HL-60 (cell line): ENCODE results near the gene SEC23B.
"Not testable (repeated sequence)": the region's sequence is repeated elsewhere in the genome, so short reads cannot be mapped to it uniquely, and the experiment has no call there.

Source experiments
- DNase-seq, 2 experiments: peaks; one replicate each; pipeline ENCODE4 v3.0.0-alpha.2; 2010 to 2020; ENCODE audit warnings: low read depth in 1 of 2, low spot score in 1 of 2
- H3K27ac ChIP-seq: fragments of 250-450 bp; sonication (Bioruptor Pico); replicated peaks from 2 replicates; pipeline ENCODE4 v1.5.1; 2020; ENCODE audit warnings: mild to moderate bottlenecking, moderate library complexity
- H3K27me3 ChIP-seq: fragments of 250-450 bp; sonication (Bioruptor Pico); 2 replicates; pipeline ENCODE4 v1.5.1; 2021; ENCODE audit warnings: mild to moderate bottlenecking, moderate library complexity; ENCODE audit not compliant: insufficient read depth, poor library complexity, severe bottlenecking
- H3K4me3 ChIP-seq: replicated peaks from 2 replicates; pipeline ENCODE4 v1.5.1; 2011; ENCODE audit warnings: mild to moderate bottlenecking, control low read depth, low read length; ENCODE audit not compliant: insufficient read depth
- GABPA ChIP-seq: IDR thresholded peaks from 2 replicates; pipeline ENCODE4 v1.6.1; 2012; ENCODE audit warnings: low read depth
- POLR2AphosphoS5 ChIP-seq: IDR thresholded peaks from 2 replicates; pipeline ENCODE4 v1.6.1; 2012; ENCODE audit warnings: low read depth
- SPI1 ChIP-seq: IDR thresholded peaks from 2 replicates; pipeline ENCODE4 v1.6.1; 2012; ENCODE audit warnings: low read depth, mild to moderate bottlenecking, borderline replicate concordance
- TF ChIP-seq, protein P1 (sequence below): IDR thresholded peaks from 2 replicates; pipeline ENCODE4 v1.6.1; 2012; ENCODE audit warnings: low read depth; ENCODE audit not compliant: insufficient replicate concordance
- TF ChIP-seq, protein P2 (sequence below): IDR thresholded peaks from one replicate; pipeline ENCODE4 v1.5.1; 2011; ENCODE audit warnings: low read length, control low read depth, inconsistent platforms; ENCODE audit not compliant: insufficient read depth

The SEC23B gene

DNA sequence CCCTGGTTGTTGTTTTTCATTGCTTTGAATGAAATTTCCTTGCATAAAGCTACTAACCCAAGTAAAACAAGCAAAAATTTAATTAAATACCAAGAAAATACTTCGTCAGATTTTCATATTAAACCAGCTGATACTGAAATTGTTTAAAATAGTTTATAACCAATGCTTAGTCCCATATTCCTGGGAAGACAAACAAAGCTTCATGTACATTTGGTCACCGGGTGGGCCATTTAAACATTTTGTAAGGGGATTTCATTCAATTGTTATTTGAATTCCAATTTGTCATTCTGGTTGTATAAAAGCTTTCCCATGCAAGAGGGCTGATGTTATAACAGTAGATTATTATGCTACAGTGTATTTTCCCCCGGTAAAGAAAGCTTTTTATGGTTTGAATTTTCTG lies 10.1 kb upstream of the SEC23B start:
- Histone ChIP-seq H3K27ac (no peak overlapping the region), H3K4me3 (no peak overlapping the region), H3K27me3 (no peaks in the 10 kb centered on the region)
- TF ChIP-seq GABPA: no peak
- TF ChIP-seq, protein P1, sequence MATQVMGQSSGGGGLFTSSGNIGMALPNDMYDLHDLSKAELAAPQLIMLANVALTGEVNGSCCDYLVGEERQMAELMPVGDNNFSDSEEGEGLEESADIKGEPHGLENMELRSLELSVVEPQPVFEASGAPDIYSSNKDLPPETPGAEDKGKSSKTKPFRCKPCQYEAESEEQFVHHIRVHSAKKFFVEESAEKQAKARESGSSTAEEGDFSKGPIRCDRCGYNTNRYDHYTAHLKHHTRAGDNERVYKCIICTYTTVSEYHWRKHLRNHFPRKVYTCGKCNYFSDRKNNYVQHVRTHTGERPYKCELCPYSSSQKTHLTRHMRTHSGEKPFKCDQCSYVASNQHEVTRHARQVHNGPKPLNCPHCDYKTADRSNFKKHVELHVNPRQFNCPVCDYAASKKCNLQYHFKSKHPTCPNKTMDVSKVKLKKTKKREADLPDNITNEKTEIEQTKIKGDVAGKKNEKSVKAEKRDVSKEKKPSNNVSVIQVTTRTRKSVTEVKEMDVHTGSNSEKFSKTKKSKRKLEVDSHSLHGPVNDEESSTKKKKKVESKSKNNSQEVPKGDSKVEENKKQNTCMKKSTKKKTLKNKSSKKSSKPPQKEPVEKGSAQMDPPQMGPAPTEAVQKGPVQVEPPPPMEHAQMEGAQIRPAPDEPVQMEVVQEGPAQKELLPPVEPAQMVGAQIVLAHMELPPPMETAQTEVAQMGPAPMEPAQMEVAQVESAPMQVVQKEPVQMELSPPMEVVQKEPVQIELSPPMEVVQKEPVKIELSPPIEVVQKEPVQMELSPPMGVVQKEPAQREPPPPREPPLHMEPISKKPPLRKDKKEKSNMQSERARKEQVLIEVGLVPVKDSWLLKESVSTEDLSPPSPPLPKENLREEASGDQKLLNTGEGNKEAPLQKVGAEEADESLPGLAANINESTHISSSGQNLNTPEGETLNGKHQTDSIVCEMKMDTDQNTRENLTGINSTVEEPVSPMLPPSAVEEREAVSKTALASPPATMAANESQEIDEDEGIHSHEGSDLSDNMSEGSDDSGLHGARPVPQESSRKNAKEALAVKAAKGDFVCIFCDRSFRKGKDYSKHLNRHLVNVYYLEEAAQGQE: no peak
- no peak for TF ChIP-seq POLR2AphosphoS5
- TF ChIP-seq, protein P2, sequence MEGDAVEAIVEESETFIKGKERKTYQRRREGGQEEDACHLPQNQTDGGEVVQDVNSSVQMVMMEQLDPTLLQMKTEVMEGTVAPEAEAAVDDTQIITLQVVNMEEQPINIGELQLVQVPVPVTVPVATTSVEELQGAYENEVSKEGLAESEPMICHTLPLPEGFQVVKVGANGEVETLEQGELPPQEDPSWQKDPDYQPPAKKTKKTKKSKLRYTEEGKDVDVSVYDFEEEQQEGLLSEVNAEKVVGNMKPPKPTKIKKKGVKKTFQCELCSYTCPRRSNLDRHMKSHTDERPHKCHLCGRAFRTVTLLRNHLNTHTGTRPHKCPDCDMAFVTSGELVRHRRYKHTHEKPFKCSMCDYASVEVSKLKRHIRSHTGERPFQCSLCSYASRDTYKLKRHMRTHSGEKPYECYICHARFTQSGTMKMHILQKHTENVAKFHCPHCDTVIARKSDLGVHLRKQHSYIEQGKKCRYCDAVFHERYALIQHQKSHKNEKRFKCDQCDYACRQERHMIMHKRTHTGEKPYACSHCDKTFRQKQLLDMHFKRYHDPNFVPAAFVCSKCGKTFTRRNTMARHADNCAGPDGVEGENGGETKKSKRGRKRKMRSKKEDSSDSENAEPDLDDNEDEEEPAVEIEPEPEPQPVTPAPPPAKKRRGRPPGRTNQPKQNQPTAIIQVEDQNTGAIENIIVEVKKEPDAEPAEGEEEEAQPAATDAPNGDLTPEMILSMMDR: no peak
- no peak for TF ChIP-seq SPI1
- DNase-seq: no peak

DNA sequence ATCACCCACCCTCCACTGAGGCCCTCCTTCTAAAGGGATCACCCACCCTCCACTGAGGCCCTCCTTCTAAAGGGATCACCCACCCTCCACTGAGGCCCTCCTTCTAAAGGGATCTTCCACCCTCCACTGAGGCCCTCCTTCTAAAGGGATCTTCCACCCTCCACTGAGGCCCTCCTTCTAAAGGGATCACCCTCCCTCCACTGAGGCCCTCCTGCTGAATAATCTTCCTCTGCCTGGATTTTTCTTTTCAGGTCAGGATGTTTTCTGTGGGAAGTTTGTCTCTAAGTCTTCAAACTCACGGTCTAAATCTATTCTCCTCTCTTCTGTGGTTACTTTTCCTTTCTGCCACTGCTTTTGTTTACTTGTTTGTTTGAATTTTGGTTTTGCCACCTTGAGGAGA lies 6.1 kb upstream of the SEC23B start:
- H3K27me3 ChIP-seq, DNase-seq, H3K27ac ChIP-seq: not testable (repeated sequence)

DNA sequence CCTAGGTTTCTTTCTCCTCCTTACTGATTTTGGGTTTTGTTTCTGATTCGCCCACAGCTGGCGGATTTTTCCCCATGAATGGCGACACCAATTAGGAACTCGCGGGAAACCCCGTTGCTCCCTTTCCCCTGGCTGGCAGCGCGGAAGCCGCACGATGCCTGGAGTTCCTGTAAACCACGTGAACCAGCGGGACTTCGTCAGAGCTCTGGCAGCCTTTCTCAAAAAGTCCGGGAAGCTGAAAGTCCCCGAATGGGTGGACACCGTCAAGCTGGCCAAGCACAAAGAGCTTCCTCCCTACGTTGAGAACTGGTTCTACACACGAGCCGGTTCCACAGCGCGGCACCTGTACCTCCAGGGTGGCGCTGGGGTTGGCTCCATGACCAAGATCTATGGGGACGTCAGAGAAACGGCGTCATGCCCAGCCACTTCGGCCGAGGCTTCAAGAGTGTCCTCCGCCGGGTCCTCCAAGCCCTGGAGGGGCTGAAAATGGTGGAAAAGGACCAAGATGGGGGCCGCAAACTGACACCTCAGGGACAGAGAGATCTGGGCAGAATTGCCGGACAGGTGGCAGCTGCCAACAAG lies 3.2 kb upstream of the SEC23B start:
- DNase-seq: no peak
- H3K27me3 ChIP-seq: no peaks in the 10 kb centered on the region
- H3K27ac ChIP-seq: no peak overlapping the region
- TF ChIP-seq POLR2AphosphoS5 (no peak), SPI1 (no peak), GABPA (no peak)
- TF ChIP-seq, protein P2: no peak
- TF ChIP-seq, protein P1: no peak
- no peak overlapping the region for H3K4me3 ChIP-seq

More for the DNA sequence above, 6.1 kb upstream of the SEC23B start:
- not testable (repeated sequence) for H3K4me3 ChIP-seq

DNA sequence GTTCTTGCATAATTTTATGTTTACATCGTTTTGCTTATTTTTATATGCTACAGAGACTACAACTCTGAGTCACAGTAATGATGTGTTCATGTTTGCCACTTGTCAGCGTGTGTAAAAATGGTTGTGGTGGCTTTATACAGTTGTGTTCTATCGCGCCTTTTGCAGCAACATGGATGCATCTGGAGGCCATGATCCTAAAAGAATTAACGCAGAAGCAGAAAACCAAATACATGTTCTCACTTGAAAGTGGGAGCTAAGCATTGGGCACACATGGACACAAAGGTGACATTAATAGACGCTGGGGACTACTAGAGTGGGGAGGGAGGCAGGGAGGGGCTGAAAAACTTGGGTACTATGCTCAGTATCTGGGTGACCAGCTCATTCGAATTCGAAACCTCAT lies 996 bp upstream of the SEC23B start:
- Histone ChIP-seq H3K4me3 (peak overlapping the region; percentile 95), H3K27ac (peak overlapping the region; percentile 95), H3K27me3 (no peaks in the 10 kb centered on the region)
- no peak for TF ChIP-seq GABPA
- TF ChIP-seq, protein P2: no peak
- TF ChIP-seq, protein P1: no peak
- no peak for TF ChIP-seq SPI1
- TF ChIP-seq POLR2AphosphoS5: no peak
- DNase-seq: peak in 1 of 2 experiments; percentile 38
